ENCODE results near the gene RBBP4. TPM values are rescaled to one million over a fixed set of nuclear protein-coding genes. Genes with fewer than 3 reads are reported as not detected.
"Not testable (repeated sequence)": the region's sequence is repeated elsewhere in the genome, so short reads cannot be mapped to it uniquely, and the experiment has no call there.

RBBP4 gene
- total RNA-seq, 1 donor = 106 TPM

DNA sequence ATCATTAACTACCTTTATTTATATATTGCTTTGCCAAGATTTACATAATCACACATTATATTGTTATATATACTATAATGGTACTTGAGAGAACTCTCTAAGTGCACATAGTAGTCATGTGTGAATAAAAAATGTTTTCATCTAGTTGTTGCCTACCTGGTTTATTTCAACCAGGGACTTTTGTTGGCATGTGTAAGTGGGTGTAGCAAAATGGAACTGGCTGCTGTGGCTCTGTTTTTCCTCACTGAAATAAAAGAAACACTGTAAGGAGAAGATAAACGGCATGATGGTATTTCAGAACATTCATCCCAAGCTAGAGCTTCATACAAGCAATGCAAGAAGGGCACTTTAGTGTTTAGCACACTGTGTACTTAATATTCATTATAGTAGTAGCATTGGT is 14.9 kb downstream of the RBBP4 start:
- H3K27me3 ChIP-seq (ENCODE audit: insufficient read depth, low read length) = no peaks in the 10 kb centered on the region
- H3K4me1 ChIP-seq (ENCODE audit: insufficient read depth, low read length) = no peaks in the 10 kb centered on the region
- no peaks in the 10 kb centered on the region for H3K9me3 ChIP-seq (ENCODE audit: low read depth, low read length)
- no peak overlapping the region for H3K4me3 ChIP-seq (ENCODE audit: low read length)

DNA sequence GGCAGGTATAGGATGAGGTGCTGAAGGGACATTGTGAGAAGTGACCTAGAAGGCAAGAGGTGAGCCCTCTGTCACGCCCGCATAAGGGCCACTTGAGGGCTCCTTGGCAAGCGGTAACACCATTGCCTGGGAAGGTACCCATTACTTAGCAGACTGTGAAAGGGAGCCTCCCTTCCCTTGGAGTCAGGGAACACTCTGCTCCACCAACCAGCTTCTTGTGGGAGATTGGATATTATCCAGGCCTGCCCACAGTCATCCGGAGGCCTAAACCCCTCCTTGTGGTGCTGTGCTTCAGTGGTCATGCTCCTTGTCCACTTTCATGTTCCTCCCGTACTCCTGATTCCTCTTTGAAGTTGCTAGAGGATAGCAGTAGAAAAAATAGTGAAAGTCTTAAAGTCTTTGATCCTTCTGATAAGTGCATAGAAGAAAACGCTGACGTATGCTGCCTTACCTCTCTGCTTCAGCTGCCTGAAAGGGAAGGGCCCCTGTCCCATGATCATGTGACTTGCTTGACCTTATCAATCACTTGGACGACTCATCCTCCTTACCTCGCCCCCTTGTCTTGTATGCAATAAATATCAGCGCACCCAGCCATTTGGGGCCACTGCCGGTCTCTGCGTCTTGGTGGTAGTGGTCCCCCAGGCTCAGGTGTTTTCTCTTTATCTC is 16.0 kb downstream of the RBBP4 start:
- no peaks in the 10 kb centered on the region for H3K4me1 ChIP-seq (ENCODE audit: insufficient read depth, low read length)
- no peaks in the 10 kb centered on the region for H3K27me3 ChIP-seq (ENCODE audit: insufficient read depth, low read length)
- no peaks in the 10 kb centered on the region for H3K9me3 ChIP-seq (ENCODE audit: low read depth, low read length)
- H3K4me3 ChIP-seq (ENCODE audit: low read length) = no peak overlapping the region

DNA sequence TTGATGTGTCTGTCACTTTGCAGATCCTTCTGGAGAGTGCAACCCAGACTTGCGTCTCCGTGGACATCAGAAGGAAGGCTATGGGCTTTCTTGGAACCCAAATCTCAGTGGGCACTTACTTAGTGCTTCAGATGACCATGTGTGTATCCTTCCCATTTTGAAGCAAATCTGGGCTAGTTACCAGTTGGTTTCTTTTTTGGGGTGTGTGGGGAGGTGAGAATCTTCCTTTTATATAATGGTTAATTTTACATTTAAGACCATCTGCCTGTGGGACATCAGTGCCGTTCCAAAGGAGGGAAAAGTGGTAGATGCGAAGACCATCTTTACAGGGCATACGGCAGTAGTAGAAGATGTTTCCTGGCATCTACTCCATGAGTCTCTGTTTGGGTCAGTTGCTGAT is 17.7 kb downstream of the RBBP4 start:
- H3K9me3 ChIP-seq (ENCODE audit: low read depth, low read length); H3K4me3 ChIP-seq (ENCODE audit: low read length); H3K27me3 ChIP-seq (ENCODE audit: insufficient read depth, low read length); H3K4me1 ChIP-seq (ENCODE audit: insufficient read depth, low read length): not testable (repeated sequence)

DNA sequence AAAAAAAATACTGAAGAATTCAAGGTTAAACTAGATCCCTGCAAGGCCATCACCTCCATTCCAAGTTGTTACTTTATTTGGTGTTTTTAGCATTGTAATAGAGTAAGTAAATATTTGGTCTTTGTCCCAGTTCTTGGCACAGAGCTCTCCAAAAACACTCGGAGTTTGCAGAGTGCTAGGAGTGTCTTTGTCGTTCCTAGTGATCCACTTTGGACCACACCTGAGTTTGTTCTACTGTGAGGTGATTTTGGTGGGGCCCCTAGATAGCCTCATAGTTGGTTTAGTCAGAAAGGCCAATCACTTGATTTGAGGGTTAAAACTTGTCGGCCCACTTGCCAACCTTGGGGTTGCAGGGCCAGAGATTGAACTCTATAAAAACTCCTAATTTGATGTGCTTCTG is 25.9 kb downstream of the RBBP4 start:
- H3K9me3 ChIP-seq (ENCODE audit: low read depth, low read length) = no peaks in the 10 kb centered on the region
- H3K27me3 ChIP-seq (ENCODE audit: insufficient read depth, low read length) = no peaks in the 10 kb centered on the region
- H3K4me3 ChIP-seq (ENCODE audit: low read length) = no peak overlapping the region
- no peaks in the 10 kb centered on the region for H3K4me1 ChIP-seq (ENCODE audit: insufficient read depth, low read length)

- not testable (repeated sequence) for H3K4me3 ChIP-seq (ENCODE audit: low read length); H3K27me3 ChIP-seq (ENCODE audit: insufficient read depth, low read length); H3K9me3 ChIP-seq (ENCODE audit: low read depth, low read length); H3K4me1 ChIP-seq (ENCODE audit: insufficient read depth, low read length)
Observed at GRCh38 chr1:32679993-32680392, 29.0 kb downstream of the RBBP4 start.

GRCh38 chr1:32680642-32681041 is 29.6 kb downstream of the RBBP4 start:
- no peaks in the 10 kb centered on the region for H3K4me1 ChIP-seq (ENCODE audit: insufficient read depth, low read length)
- H3K4me3 ChIP-seq (ENCODE audit: low read length) = no peak overlapping the region
- H3K9me3 ChIP-seq (ENCODE audit: low read depth, low read length) = no peaks in the 10 kb centered on the region
- no peaks in the 10 kb centered on the region for H3K27me3 ChIP-seq (ENCODE audit: insufficient read depth, low read length)

- Histone ChIP-seq H3K4me1 (ENCODE audit: insufficient read depth, low read length) (no peaks in the 10 kb centered on the region), H3K4me3 (ENCODE audit: low read length) (no peak overlapping the region), H3K9me3 (ENCODE audit: low read depth, low read length) (no peaks in the 10 kb centered on the region), H3K27me3 (ENCODE audit: insufficient read depth, low read length) (no peaks in the 10 kb centered on the region)
Observed at GRCh38 chr1:32681509-32681908, 30.5 kb downstream of the RBBP4 start.

- Histone ChIP-seq H3K27me3 (ENCODE audit: insufficient read depth, low read length) (no peaks in the 10 kb centered on the region), H3K9me3 (ENCODE audit: low read depth, low read length) (no peaks in the 10 kb centered on the region), H3K4me1 (ENCODE audit: insufficient read depth, low read length) (no peaks in the 10 kb centered on the region), H3K4me3 (ENCODE audit: low read length) (no peak overlapping the region)
Observed at GRCh38 chr1:32681999-32682398, 31.0 kb downstream of the RBBP4 start.

- Histone ChIP-seq H3K4me3 (ENCODE audit: low read length) (no peak overlapping the region), H3K9me3 (ENCODE audit: low read depth, low read length) (no peaks in the 10 kb centered on the region)
Observed at GRCh38 chr1:32683397-32683796, 32.4 kb downstream of the RBBP4 start.

GRCh38 chr1:32684167-32684811 is 33.3 kb downstream of the RBBP4 start:
- Histone ChIP-seq H3K4me3 (ENCODE audit: low read length) (no peak overlapping the region), H3K27me3 (ENCODE audit: insufficient read depth, low read length) (no peaks in the 10 kb centered on the region), H3K9me3 (ENCODE audit: low read depth, low read length) (no peaks in the 10 kb centered on the region), H3K4me1 (ENCODE audit: insufficient read depth, low read length) (no peaks in the 10 kb centered on the region)

More at GRCh38 chr1:32683397-32683796, 32.4 kb downstream of the RBBP4 start:
- H3K27me3 ChIP-seq (ENCODE audit: insufficient read depth, low read length) = no peaks in the 10 kb centered on the region
- no peaks in the 10 kb centered on the region for H3K4me1 ChIP-seq (ENCODE audit: insufficient read depth, low read length)

DNA sequence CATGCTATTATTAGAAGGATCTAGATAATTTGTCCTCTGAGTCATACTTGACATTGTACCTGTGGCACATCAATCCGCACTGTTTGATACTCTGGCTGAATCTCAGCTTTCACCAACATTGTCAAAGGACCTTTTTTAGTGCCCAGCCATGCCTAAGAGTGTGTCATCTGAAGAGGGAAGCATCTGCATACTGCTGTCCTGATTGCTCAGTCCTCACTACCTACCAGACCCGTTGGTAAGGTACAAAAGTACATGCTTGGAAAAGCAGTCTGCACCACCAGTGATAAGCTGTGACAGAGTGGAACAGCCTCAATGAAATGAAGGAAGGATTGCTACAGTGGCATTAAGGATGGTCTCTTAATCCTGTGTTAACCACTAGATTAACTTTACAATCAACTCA is 34.5 kb downstream of the RBBP4 start:
- H3K9me3 ChIP-seq (ENCODE audit: low read depth, low read length) = no peaks in the 10 kb centered on the region
- no peak overlapping the region for H3K4me3 ChIP-seq (ENCODE audit: low read length)
- H3K4me1 ChIP-seq (ENCODE audit: insufficient read depth, low read length) = no peaks in the 10 kb centered on the region
- H3K27me3 ChIP-seq (ENCODE audit: insufficient read depth, low read length) = no peaks in the 10 kb centered on the region

GRCh38 chr1:32686387-32686786 is 35.4 kb downstream of the RBBP4 start:
- Histone ChIP-seq H3K4me1 (ENCODE audit: insufficient read depth, low read length) (no peaks in the 10 kb centered on the region), H3K27me3 (ENCODE audit: insufficient read depth, low read length) (no peaks in the 10 kb centered on the region)

GRCh38 chr1:32693455-32694174 is 42.6 kb downstream of the RBBP4 start:
- Histone ChIP-seq H3K4me1 (ENCODE audit: insufficient read depth, low read length) (no peaks in the 10 kb centered on the region), H3K9me3 (ENCODE audit: low read depth, low read length) (no peaks in the 10 kb centered on the region), H3K4me3 (ENCODE audit: low read length) (no peak overlapping the region), H3K27me3 (ENCODE audit: insufficient read depth, low read length) (no peaks in the 10 kb centered on the region)

More at GRCh38 chr1:32686387-32686786, 35.4 kb downstream of the RBBP4 start:
- H3K9me3 ChIP-seq (ENCODE audit: low read depth, low read length) = no peaks in the 10 kb centered on the region
- H3K4me3 ChIP-seq (ENCODE audit: low read length) = no peak overlapping the region

- Histone ChIP-seq H3K4me3 (ENCODE audit: low read length) (no peak overlapping the region), H3K27me3 (ENCODE audit: insufficient read depth, low read length) (no peaks in the 10 kb centered on the region), H3K9me3 (ENCODE audit: low read depth, low read length) (no peaks in the 10 kb centered on the region), H3K4me1 (ENCODE audit: insufficient read depth, low read length) (no peaks in the 10 kb centered on the region)
Observed at GRCh38 chr1:32695098-32695904, 44.3 kb downstream of the RBBP4 start.

- Histone ChIP-seq H3K4me1 (ENCODE audit: insufficient read depth, low read length) (no peaks in the 10 kb centered on the region), H3K9me3 (ENCODE audit: low read depth, low read length) (no peaks in the 10 kb centered on the region), H3K27me3 (ENCODE audit: insufficient read depth, low read length) (no peaks in the 10 kb centered on the region), H3K4me3 (ENCODE audit: low read length) (no peak overlapping the region)
Observed at GRCh38 chr1:32696041-32696440, 45.0 kb downstream of the RBBP4 start.

Data from mononuclear cell (primary cell).